ENCODE data around the gene SPATA33.

SPATA33 gene

DNA sequence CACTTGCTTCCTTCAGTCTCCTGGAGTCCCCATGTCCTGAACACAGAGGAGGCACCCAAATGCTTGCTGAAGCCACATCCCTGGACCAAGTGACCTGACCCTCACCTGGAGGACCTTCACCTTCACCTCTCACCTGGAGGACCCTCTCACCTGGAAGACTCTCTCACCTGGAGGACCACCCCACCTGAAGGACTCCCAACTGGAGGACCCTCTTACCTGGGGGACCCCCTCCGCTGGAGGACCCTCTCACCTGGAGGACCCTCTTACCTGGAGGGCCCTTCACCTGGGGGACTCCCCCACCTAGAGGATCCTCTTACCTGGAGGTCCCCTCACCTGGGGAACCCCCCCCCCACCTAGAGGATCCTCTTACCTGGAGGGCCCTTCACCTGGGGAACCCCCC, 28.3 kb downstream of the SPATA33 start:
- Histone ChIP-seq H2BK5ac (ENCODE audit: low read depth, low read length, poor library complexity, severe bottlenecking) (no peak overlapping the region), H3K27ac (ENCODE audit: low read length, poor library complexity, severe bottlenecking) (no peak overlapping the region), H2BK120ac (ENCODE audit: low read depth, low read length) (no peak overlapping the region), H2AK5ac (ENCODE audit: low read length, severe bottlenecking) (no peak overlapping the region), H2AFZ (ENCODE audit: low read depth, low read length) (no peak overlapping the region), H2BK12ac (ENCODE audit: low read length in 2 of 2) (no peak overlapping the region), H3K23ac (ENCODE audit: low read length in 2 of 2) (no peak overlapping the region), H3K4me2 (ENCODE audit: low read length, poor library complexity, severe bottlenecking) (no peak overlapping the region), H3K36me3 (ENCODE audit: control insufficient read depth in 1 of 2, insufficient read depth in 2 of 2, low read depth in 1 of 2, low read length in 2 of 2) (peaks cover 23 to 40% of the 10 kb centered on the region in 2 experiments), H3K27me3 (ENCODE audit: control insufficient read depth in 1 of 2, insufficient read depth in 1 of 2, low read length in 2 of 2) (no peaks in the 10 kb centered on the region), H3K79me1 (replicated peaks; ENCODE audit: low read length, poor library complexity, severe bottlenecking) (peaks cover 19% of the 10 kb centered on the region), H3K9me3 (ENCODE audit: control insufficient read depth, low read length) (no peaks in the 10 kb centered on the region), H2BK15ac (ENCODE audit: low read depth, poor library complexity, severe bottlenecking) (no peak overlapping the region), H3K4me1 (ENCODE audit: control insufficient read depth, insufficient read depth, low read depth, low read length) (peaks cover 14% of the 10 kb centered on the region), H3K14ac (ENCODE audit: low read length in 2 of 2) (no peak overlapping the region), H3K4ac (ENCODE audit: low read depth in 1 of 2, low read length in 2 of 2) (no peak overlapping the region), H4K8ac (ENCODE audit: low read length) (no peak overlapping the region), H3K4me3 (ENCODE audit: insufficient read depth in 1 of 2, low read depth in 1 of 2, low read length in 2 of 2) (no peak overlapping the region), H3K18ac (ENCODE audit: low read depth in 1 of 2, low read length in 2 of 2) (no peak overlapping the region), H3K9ac (ENCODE audit: low read length) (no peak overlapping the region), H4K91ac (ENCODE audit: low read length) (no peak overlapping the region)
- no peak for DNase-seq
- WGBS: 100% methylated on average over 1 of the region's 1 CpG

DNA sequence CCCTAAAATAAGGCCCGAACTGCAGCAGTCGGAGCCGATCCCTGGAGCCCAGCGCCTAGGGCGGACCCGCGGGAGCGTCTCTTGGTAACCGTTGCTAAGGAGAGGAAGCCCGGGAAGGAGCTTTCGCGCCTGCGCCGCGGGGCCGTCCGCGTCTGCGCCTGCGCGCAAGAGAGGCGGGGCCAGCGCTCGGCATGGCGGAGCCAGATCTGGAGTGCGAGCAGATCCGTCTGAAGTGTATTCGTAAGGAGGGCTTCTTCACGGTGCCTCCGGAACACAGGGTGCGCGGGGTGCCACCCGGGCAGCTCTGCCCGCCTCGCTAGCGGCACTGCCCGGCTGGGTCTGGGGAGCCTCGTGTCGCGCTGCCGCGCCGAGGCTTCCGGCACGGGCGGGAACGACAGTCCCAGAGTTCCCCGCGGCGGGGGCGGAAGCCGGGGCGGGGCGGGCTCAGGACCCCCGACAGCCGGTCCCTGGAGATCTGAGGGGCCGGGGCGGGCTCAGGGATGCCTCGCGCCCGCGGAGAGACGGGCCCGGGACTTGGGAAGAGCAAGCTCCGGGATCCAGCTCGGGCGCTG, 29.0 kb downstream of the SPATA33 start, which contains the start of gene CDK10:
Gene CDK10 (plus strand): TSS at position 170 of the 572 bp plus-strand sequence. CDS start 22 bp downstream, at position 192.
- Histone ChIP-seq H4K91ac (ENCODE audit: low read length) (peak within 1 kb of the TSS; percentile 97), H3K27me3 (ENCODE audit: control insufficient read depth in 1 of 2, insufficient read depth in 1 of 2, low read length in 2 of 2) (no peaks in the 10 kb centered on the region), H2BK12ac (ENCODE audit: low read length in 2 of 2) (no peak within 1 kb of the TSS), H3K23ac (ENCODE audit: low read length in 2 of 2) (peak within 1 kb of the TSS in 1 of 2 experiments; percentile 54), H3K27ac (ENCODE audit: low read length, poor library complexity, severe bottlenecking) (peak within 1 kb of the TSS; percentile 96), H3K18ac (ENCODE audit: low read depth in 1 of 2, low read length in 2 of 2) (peak within 1 kb of the TSS; percentile 98 to 99), H2AK5ac (ENCODE audit: low read length, severe bottlenecking) (no peak within 1 kb of the TSS), H4K8ac (ENCODE audit: low read length) (peak within 1 kb of the TSS; percentile 99), H2BK120ac (ENCODE audit: low read depth, low read length) (peak within 1 kb of the TSS; percentile 88), H2BK15ac (ENCODE audit: low read depth, poor library complexity, severe bottlenecking) (peak within 1 kb of the TSS; percentile 92), H3K4me2 (ENCODE audit: low read length, poor library complexity, severe bottlenecking) (peak within 1 kb of the TSS; percentile 87), H3K9ac (ENCODE audit: low read length) (peak within 1 kb of the TSS; percentile 90), H3K79me1 (replicated peaks; ENCODE audit: low read length, poor library complexity, severe bottlenecking) (peaks cover 23% of the 10 kb centered on the region), H3K4ac (ENCODE audit: low read depth in 1 of 2, low read length in 2 of 2) (peak within 1 kb of the TSS in 1 of 2 experiments; percentile 93), H3K4me3 (ENCODE audit: insufficient read depth in 1 of 2, low read depth in 1 of 2, low read length in 2 of 2) (peak within 1 kb of the TSS; percentile 86 to 94), H2AFZ (ENCODE audit: low read depth, low read length) (peak within 1 kb of the TSS; percentile 90), H3K4me1 (ENCODE audit: control insufficient read depth, insufficient read depth, low read depth, low read length) (peaks cover 15% of the 10 kb centered on the region), H2BK5ac (ENCODE audit: low read depth, low read length, poor library complexity, severe bottlenecking) (peak within 1 kb of the TSS; percentile 98), H3K36me3 (ENCODE audit: control insufficient read depth in 1 of 2, insufficient read depth in 2 of 2, low read depth in 1 of 2, low read length in 2 of 2) (peaks cover 29 to 43% of the 10 kb centered on the region in 2 experiments), H3K9me3 (ENCODE audit: control insufficient read depth, low read length) (no peaks in the 10 kb centered on the region), H3K14ac (ENCODE audit: low read length in 2 of 2) (peak within 1 kb of the TSS in 1 of 2 experiments; percentile 87)
- DNase-seq: peak; percentile 88
- 1% methylated on average over 57 of the region's 67 CpGs for WGBS

DNA sequence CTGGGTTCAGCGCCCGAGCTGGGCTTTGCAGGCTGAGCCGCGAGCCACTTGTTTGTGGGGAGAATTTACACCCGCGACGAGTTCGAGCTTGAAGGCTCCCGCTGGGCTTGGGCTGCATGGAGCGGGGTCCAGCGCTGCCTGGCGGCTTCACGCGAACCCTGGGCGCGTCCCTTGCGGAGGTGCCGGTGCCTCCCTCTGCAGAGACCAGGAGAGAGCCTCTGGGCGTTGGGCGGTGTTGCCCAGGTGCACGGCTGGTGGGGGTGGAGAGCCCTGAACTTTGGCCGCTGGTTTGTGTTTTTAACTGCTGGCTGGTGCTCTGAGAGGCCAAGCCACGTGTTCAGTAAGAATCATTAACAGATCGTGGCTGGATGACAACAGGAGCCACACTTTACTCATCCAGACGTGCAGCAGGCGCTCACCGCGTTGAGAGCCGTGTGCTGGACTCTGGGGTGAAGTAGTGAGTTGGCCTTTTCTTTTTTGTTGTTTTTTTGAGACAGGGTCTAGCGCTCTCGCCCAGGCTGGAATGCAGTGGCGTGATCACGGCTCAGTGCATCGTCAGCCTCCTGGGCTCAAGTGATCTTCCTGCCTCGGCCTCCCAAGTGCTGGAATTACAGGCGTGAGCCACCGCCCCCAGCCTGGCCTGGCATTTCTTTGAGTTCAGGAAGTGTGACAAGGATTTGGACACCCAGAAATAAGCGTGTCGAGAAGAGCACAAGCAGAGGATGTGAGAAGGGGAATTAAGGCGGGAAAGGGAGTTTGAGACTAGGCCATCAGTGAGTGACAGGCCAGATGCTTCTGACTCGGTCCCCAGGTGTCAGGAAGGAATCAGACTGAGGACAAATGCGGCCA, 29.7 kb downstream of the SPATA33 start:
- peak overlapping the region; percentile 90 for H4K91ac ChIP-seq (ENCODE audit: low read length)
- peak overlapping the region; percentile 85 to 99 for H3K18ac ChIP-seq (ENCODE audit: low read depth in 1 of 2, low read length in 2 of 2)
- WGBS: 21% methylated on average over 42 of the region's 42 CpGs

DNA sequence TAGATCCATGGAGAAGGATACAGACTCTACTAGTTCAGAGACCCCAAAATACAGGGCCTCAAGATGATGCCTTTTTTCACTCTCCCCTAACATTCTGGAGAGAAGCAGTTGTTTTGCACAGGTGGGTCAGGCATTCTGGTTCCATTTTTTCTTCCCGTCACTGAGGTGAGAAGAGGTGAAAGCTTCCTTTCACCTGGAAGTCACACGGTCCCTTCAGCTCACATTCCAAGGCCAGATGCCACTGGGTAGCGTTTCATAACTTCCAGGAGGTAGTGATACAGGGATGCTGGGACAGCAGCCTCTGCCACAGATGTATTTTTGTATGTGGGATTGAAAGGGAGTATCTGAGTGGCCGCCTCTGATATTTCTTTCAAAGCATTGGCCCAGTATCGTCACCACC, 30.8 kb downstream of the SPATA33 start:
- Histone ChIP-seq H3K23ac (ENCODE audit: low read length in 2 of 2) (no peak overlapping the region), H2BK120ac (ENCODE audit: low read depth, low read length) (no peak overlapping the region), H2BK12ac (ENCODE audit: low read length in 2 of 2) (no peak overlapping the region), H3K4me2 (ENCODE audit: low read length, poor library complexity, severe bottlenecking) (no peak overlapping the region), H3K9me3 (ENCODE audit: control insufficient read depth, low read length) (no peaks in the 10 kb centered on the region), H3K9ac (ENCODE audit: low read length) (no peak overlapping the region), H2BK15ac (ENCODE audit: low read depth, poor library complexity, severe bottlenecking) (no peak overlapping the region), H4K8ac (ENCODE audit: low read length) (no peak overlapping the region), H3K27ac (ENCODE audit: low read length, poor library complexity, severe bottlenecking) (no peak overlapping the region), H3K4me1 (ENCODE audit: control insufficient read depth, insufficient read depth, low read depth, low read length) (peaks cover 23% of the 10 kb centered on the region), H3K27me3 (ENCODE audit: control insufficient read depth in 1 of 2, insufficient read depth in 1 of 2, low read length in 2 of 2) (no peaks in the 10 kb centered on the region), H3K4me3 (ENCODE audit: insufficient read depth in 1 of 2, low read depth in 1 of 2, low read length in 2 of 2) (no peak overlapping the region), H2BK5ac (ENCODE audit: low read depth, low read length, poor library complexity, severe bottlenecking) (no peak overlapping the region), H3K36me3 (ENCODE audit: control insufficient read depth in 1 of 2, insufficient read depth in 2 of 2, low read depth in 1 of 2, low read length in 2 of 2) (peaks cover 39 to 55% of the 10 kb centered on the region in 2 experiments), H2AK5ac (ENCODE audit: low read length, severe bottlenecking) (peak overlapping the region; percentile 40), H4K91ac (ENCODE audit: low read length) (no peak overlapping the region), H3K14ac (ENCODE audit: low read length in 2 of 2) (no peak overlapping the region), H2AFZ (ENCODE audit: low read depth, low read length) (no peak overlapping the region), H3K4ac (ENCODE audit: low read depth in 1 of 2, low read length in 2 of 2) (no peak overlapping the region), H3K79me1 (replicated peaks; ENCODE audit: low read length, poor library complexity, severe bottlenecking) (peaks cover 31% of the 10 kb centered on the region), H3K18ac (ENCODE audit: low read depth in 1 of 2, low read length in 2 of 2) (no peak overlapping the region)
- no peak for DNase-seq
- 96% methylated on average over 5 of the region's 5 CpGs for WGBS

More for the DNA sequence above, 29.7 kb downstream of the SPATA33 start:
- H3K27me3 ChIP-seq (ENCODE audit: control insufficient read depth in 1 of 2, insufficient read depth in 1 of 2, low read length in 2 of 2): no peaks in the 10 kb centered on the region
- peak; percentile 68 for DNase-seq
- H2BK12ac ChIP-seq (ENCODE audit: low read length in 2 of 2): peak overlapping the region in 1 of 2 experiments; percentile 21
- peak overlapping the region; percentile 90 for H3K9ac ChIP-seq (ENCODE audit: low read length)
- peaks cover 28% of the 10 kb centered on the region for H3K79me1 ChIP-seq (replicated peaks; ENCODE audit: low read length, poor library complexity, severe bottlenecking)
- no peak overlapping the region for H2BK15ac ChIP-seq (ENCODE audit: low read depth, poor library complexity, severe bottlenecking)
- peaks cover 36 to 50% of the 10 kb centered on the region in 2 experiments for H3K36me3 ChIP-seq (ENCODE audit: control insufficient read depth in 1 of 2, insufficient read depth in 2 of 2, low read depth in 1 of 2, low read length in 2 of 2)
- no peaks in the 10 kb centered on the region for H3K9me3 ChIP-seq (ENCODE audit: control insufficient read depth, low read length)
- peak overlapping the region in 1 of 2 experiments; percentile 54 for H3K23ac ChIP-seq (ENCODE audit: low read length in 2 of 2)
- no peak overlapping the region for H3K14ac ChIP-seq (ENCODE audit: low read length in 2 of 2)
- H3K4me1 ChIP-seq (ENCODE audit: control insufficient read depth, insufficient read depth, low read depth, low read length): peaks cover 22% of the 10 kb centered on the region
- peak overlapping the region; percentile 27 for H4K8ac ChIP-seq (ENCODE audit: low read length)
- H2AFZ ChIP-seq (ENCODE audit: low read depth, low read length): no peak overlapping the region
- H3K27ac ChIP-seq (ENCODE audit: low read length, poor library complexity, severe bottlenecking): peak overlapping the region; percentile 96
- peak overlapping the region; percentile 98 for H2BK5ac ChIP-seq (ENCODE audit: low read depth, low read length, poor library complexity, severe bottlenecking)
- H2AK5ac ChIP-seq (ENCODE audit: low read length, severe bottlenecking): peak overlapping the region; percentile 71
- peak overlapping the region; percentile 88 for H2BK120ac ChIP-seq (ENCODE audit: low read depth, low read length)
- H3K4ac ChIP-seq (ENCODE audit: low read depth in 1 of 2, low read length in 2 of 2): peak overlapping the region in 1 of 2 experiments; percentile 12
- H3K4me3 ChIP-seq (ENCODE audit: insufficient read depth in 1 of 2, low read depth in 1 of 2, low read length in 2 of 2): peak overlapping the region; percentile 86 to 94
- peak overlapping the region; percentile 87 for H3K4me2 ChIP-seq (ENCODE audit: low read length, poor library complexity, severe bottlenecking)

Data from mesenchymal stem cell (in vitro differentiated cells and primary cell).